A549 (cell line): ENCODE measurements around the gene HTRA2. TPM values are rescaled to one million over a fixed set of nuclear protein-coding genes. Genes with fewer than 3 reads are reported as not detected.
A peak's percentile ranks its signal among the peaks of the same experiment; 100 is the strongest.

Experiments used
- ATAC-seq, 2 experiments: fragments of 200-7000 bp in 1 of 2; fragments of >200 bp in 1 of 2; cut with Nextera tagmentation in 1 of 2; cut with Tn5 transposase in 1 of 2; 3 replicates each; pipeline versions ENCODE4 v1.8.0 to v1.9.1; 2018 to 2020; ENCODE audit warnings: mild to moderate bottlenecking in 1 of 2, moderate library complexity in 1 of 2
- CTCF ChIA-PET: fragments of 300-600 bp; sonication (Branson Sonifier 250); formaldehyde crosslinking; extraction: SDS; loops from one replicate; lab custom pipeline; 2021; ENCODE audit warnings: antibody characterized with exemption, inconsistent platforms; lab: Yijun Ruan, JAX
- POLR2A ChIA-PET: fragments of 350-600 bp; formaldehyde crosslinking; extraction: SDS; loops from one replicate; lab custom pipeline; 2021; ENCODE audit warnings: antibody characterized with exemption, inconsistent platforms; lab: Yijun Ruan, JAX
- DNase-seq, 2 experiments: peaks; one replicate each; pipeline versions ENCODE4 v3.0.0 to v3.0.0-alpha.2; 2011 to 2016; ENCODE audit warnings: low read depth in 1 of 2, low spot score in 1 of 2
- FAIRE-seq: peaks from 2 replicates; lab custom pipeline; 2011; peaks lifted over from hg19 to GRCh38; lab: Jason Lieb, UNC
- H3K27ac ChIP-seq, 2 experiments: fragments of >200 bp; sonication (Bioruptor Twin); formaldehyde crosslinking; 3 replicates each; pipeline ENCODE4 v1.5.1; 2016 to 2017
- H3K4me1 ChIP-seq: fragments of >200 bp; sonication (Bioruptor Twin); formaldehyde crosslinking; 3 replicates; pipeline ENCODE4 v1.6.1; 2016
- H3K4me2 ChIP-seq: fragments of >200 bp; sonication (Bioruptor Twin); formaldehyde crosslinking; 3 replicates; pipeline ENCODE4 v1.6.1; 2016
- H3K4me3 ChIP-seq: fragments of >200 bp; sonication (Bioruptor Twin); formaldehyde crosslinking; 3 replicates; pipeline ENCODE4 v1.5.1; 2016
- H3K9me3 ChIP-seq: fragments of >200 bp; sonication (Bioruptor Twin); formaldehyde crosslinking; 3 replicates; pipeline ENCODE4 v1.6.1; 2016
- BCL3 ChIP-seq: fragments of >200 bp; sonication (Bioruptor Twin); formaldehyde crosslinking; IDR thresholded peaks from 3 replicates; pipeline ENCODE4 v1.6.1; 2016
- CBX2 ChIP-seq: fragments of 200-600 bp; sonication (generic); IDR thresholded peaks from 2 replicates; pipeline ENCODE4 v1.6.1; 2016; ENCODE audit warnings: low read depth, mild to moderate bottlenecking, borderline replicate concordance
- CEBPB ChIP-seq, 2 experiments: fragments of >200 bp in 1 of 2; sonication (Bioruptor Twin) in 1 of 2; formaldehyde crosslinking in 1 of 2; IDR thresholded peaks; 2 replicates each; pipeline ENCODE4 v1.6.1; 2012 to 2016
- CHD2 ChIP-seq: fragments of 150-350 bp; IDR thresholded peaks from 2 replicates; pipeline ENCODE4 v1.6.1; 2014; ENCODE audit warnings: low read length; ENCODE audit not compliant: partially characterized antibody
- E2F6 ChIP-seq: IDR thresholded peaks from 2 replicates; pipeline ENCODE4 v1.6.1; 2012; ENCODE audit warnings: low read depth, borderline replicate concordance
- FOSL2 ChIP-seq, 2 experiments: fragments of 450-650 bp in 1 of 2; fragments of >200 bp in 1 of 2; sonication (Bioruptor Twin) in 1 of 2; formaldehyde crosslinking; IDR thresholded peaks; 2 replicates each; pipeline versions ENCODE4 v1.5.0 to v1.6.1; 2016 to 2020; ENCODE audit warnings: mild to moderate bottlenecking in 1 of 2, moderate library complexity in 1 of 2
- FOXS1 ChIP-seq: fragments of 250-450 bp; sonication (Bioruptor Pico); IDR thresholded peaks from 2 replicates; pipeline ENCODE4 v1.5.0; 2020; ENCODE audit warnings: mild to moderate bottlenecking, moderate library complexity
- HDAC2 ChIP-seq: fragments of 200-600 bp; sonication (generic); IDR thresholded peaks from 2 replicates; pipeline ENCODE4 v1.6.1; 2016
- HES2 ChIP-seq: fragments of >200 bp; sonication (Bioruptor Twin); formaldehyde crosslinking; IDR thresholded peaks from 2 replicates; pipeline ENCODE4 v1.6.1; 2016
- HMGXB4 ChIP-seq: fragments of 250-450 bp; sonication (Bioruptor Pico); IDR thresholded peaks from 2 replicates; pipeline ENCODE4 v1.5.0; 2021; ENCODE audit warnings: mild to moderate bottlenecking, moderate library complexity, borderline replicate concordance
- JUN ChIP-seq, 2 experiments: fragments of >200 bp; sonication (Bioruptor Twin); formaldehyde crosslinking; IDR thresholded peaks; 2 replicates in 1 of 2; 3 replicates in 1 of 2; pipeline ENCODE4 v1.6.1; 2016 to 2017
- KDM5A ChIP-seq: fragments of 200-600 bp; sonication (generic); IDR thresholded peaks from 2 replicates; pipeline ENCODE4 v1.6.1; 2016; ENCODE audit warnings: antibody characterized with exemption, mild to moderate bottlenecking
- MAX ChIP-seq: IDR thresholded peaks from 2 replicates; pipeline ENCODE4 v1.6.1; 2012
- MAZ ChIP-seq: fragments of 150-350 bp; IDR thresholded peaks from 2 replicates; pipeline ENCODE4 v1.6.1; 2014; ENCODE audit warnings: antibody characterized with exemption, low read depth, low read length, borderline replicate concordance
- MYC ChIP-seq: IDR thresholded peaks from 2 replicates; pipeline ENCODE4 v1.6.1; 2012; ENCODE audit warnings: mild to moderate bottlenecking, inconsistent platforms, low read length, improper control_type of control experiment, borderline replicate concordance
- NR3C1 ChIP-seq: fragments of >200 bp; sonication (Bioruptor Twin); formaldehyde crosslinking; IDR thresholded peaks from 3 replicates; pipeline ENCODE4 v1.6.1; 2017
- PBX3 ChIP-seq: IDR thresholded peaks from 2 replicates; pipeline ENCODE4 v1.6.1; 2012
- PHF8 ChIP-seq: fragments of 200-600 bp; sonication (generic); IDR thresholded peaks from 2 replicates; pipeline ENCODE4 v1.6.1; 2016; ENCODE audit warnings: low read depth, mild to moderate bottlenecking, antibody characterized with exemption, moderate library complexity, borderline replicate concordance
- POLR2A ChIP-seq: IDR thresholded peaks from 2 replicates; pipeline ENCODE4 v1.6.1; 2012; ENCODE audit warnings: mild to moderate bottlenecking, low read length
- POLR2AphosphoS2 ChIP-seq: conservative IDR thresholded peaks from 2 replicates; pipeline ENCODE4 v1.6.1; 2012; ENCODE audit warnings: low read length, improper control_type of control experiment, inconsistent platforms
- RAD21 ChIP-seq, 2 experiments: fragments of >200 bp in 1 of 2; sonication (Bioruptor Twin) in 1 of 2; formaldehyde crosslinking in 1 of 2; IDR thresholded peaks in 1 of 2; conservative IDR thresholded peaks in 1 of 2; 2 replicates in 1 of 2; 3 replicates in 1 of 2; pipeline ENCODE4 v1.6.1; 2012 to 2018; ENCODE audit warnings: inconsistent platforms in 1 of 2
- RCOR1 ChIP-seq: fragments of 150-350 bp; IDR thresholded peaks from 2 replicates; pipeline ENCODE4 v1.6.1; 2014; ENCODE audit warnings: antibody characterized with exemption, low read length, low read depth
- RFX5 ChIP-seq: fragments of 450-650 bp; IDR thresholded peaks from 2 replicates; pipeline ENCODE4 v1.7.1; 2014; ENCODE audit warnings: antibody characterized with exemption, mild to moderate bottlenecking, moderate library complexity
- RNF2 ChIP-seq: fragments of 200-600 bp; sonication (generic); IDR thresholded peaks from 2 replicates; pipeline ENCODE4 v1.6.1; 2016; ENCODE audit warnings: low read depth, mild to moderate bottlenecking, antibody characterized with exemption, moderate library complexity, borderline replicate concordance
- SMC3 ChIP-seq: fragments of >200 bp; sonication (Bioruptor Twin); formaldehyde crosslinking; IDR thresholded peaks from 3 replicates; pipeline ENCODE4 v1.6.1; 2018; ENCODE audit warnings: inconsistent platforms
- TFCP2L1 ChIP-seq: fragments of 250-450 bp; sonication (Bioruptor Pico); IDR thresholded peaks from 2 replicates; pipeline ENCODE4 v1.5.0; 2021; ENCODE audit warnings: mild to moderate bottlenecking
- ZSCAN20 ChIP-seq: fragments of 250-450 bp; sonication (Bioruptor Pico); IDR thresholded peaks from 2 replicates; pipeline ENCODE4 v1.8.0; 2022; ENCODE audit warnings: mild to moderate bottlenecking, moderate library complexity
- WGBS: methylation state at CpG from one replicate; pipeline ENCODE4 v1.1.6; 2017; ENCODE audit errors: missing lambda C conversion rate; 5-methylcytosine and 5-hydroxymethylcytosine counted together
- polyA minus RNA-seq: library from RNA; depleted of rRNA, polyadenylated mRNA; stranded (reverse); fragments of >200 nt; gene quantifications from 2 replicates; pipeline ENCODE4 v1.2.3, GENCODE V29; 2011; rRNA and poly(A)+ RNA removed
- polyA plus RNA-seq, 4 experiments: library from polyadenylated mRNA; depleted of rRNA in 3 of 4; stranded (reverse); fragments of >200 nt; fragmentation: RNase III in 1 of 4; extraction: RNeasy Plus Mini Kit Qiagen cat#74134 plus additional on column Dnase treatment in 1 of 4; gene quantifications; 2 replicates in 3 of 4; 3 replicates in 1 of 4; pipeline ENCODE4 v1.2.3, GENCODE V29; 2011 to 2017

Gene HTRA2
- polyA plus RNA-seq (2011; rRNA removed) (28.7 and 33.7 TPM in 2 replicates), polyA plus RNA-seq (2017; fragmentation: RNase III; extraction: RNeasy Plus Mini Kit Qiagen cat#74134 plus additional on column Dnase treatment) (33.6 to 36.5 TPM (median 34.0 TPM) in 3 replicates), polyA minus RNA-seq (36.0 and 41.3 TPM in 2 replicates)
- 58.3 and 59.8 TPM in 2 replicates for polyA plus RNA-seq (2012; cell fraction: cytosol; rRNA removed)
- polyA plus RNA-seq (2012; cell fraction: nucleus; rRNA removed), result 77.1 and 87.8 TPM in 2 replicates

- Histone ChIP-seq H3K9me3 (no peaks in the 10 kb centered on the region), H3K4me3 (peak within 1 kb of the TSS; percentile 57), H3K4me1 (peaks cover 17% of the 10 kb centered on the region), H3K4me2 (peak within 1 kb of the TSS; percentile 97), H3K27ac (peak within 1 kb of the TSS; percentile 93 to 96)
- POLR2A ChIA-PET, result interaction anchor here (0.6 to 1.9 kb wide), 11 partner anchors 9 to 72 kb away, joined by 3 to 11 read pairs (median 5); partner anchors contain the start of genes CCDC142, PCGF1, TTC31 and WBP1
- FAIRE-seq (no peak), DNase-seq (peak; percentile 99 to 100), ATAC-seq (peak; percentile 91 to 97)
- CTCF ChIA-PET, result interaction anchor here (1.3 to 8.5 kb wide), 8 partner anchors 10 to 57 kb away, joined by 4 to 92 read pairs (median 27); partner anchors contain the start of genes CCDC142, PCGF1 and TTC31
- TF ChIP-seq PHF8 (peak; percentile 99), ZSCAN20 (CRISPR knock-in tag) (no peak), RCOR1 (no peak), FOXS1 (CRISPR knock-in tag) (no peak), TFCP2L1 (0 out of 2 replicates have a peak, but pooled peaks have one; percentile 43), HES2 (no peak), BCL3 (peak; percentile 83), MYC (peak; percentile 32; the same call in 1 of the 2 replicates), MAX (peak; percentile 81), JUN (IDR thresholded peaks at IDR 0.05) (peak; percentile 82 to 98), RAD21 (conservative IDR thresholded peaks at IDR 0.05 in 1 of 2, IDR thresholded peaks at IDR 0.05 in 1 of 2) (peak in 1 of 2 experiments; percentile 20; a peak in 1 of 5 replicates), HMGXB4 (CRISPR knock-in tag) (0 out of 2 replicates have a peak, but pooled peaks have one; percentile 34), CEBPB (IDR thresholded peaks at IDR 0.05) (no peak), FOSL2 (IDR thresholded peaks at IDR 0.05) (no peak), FOSL2 (CRISPR knock-in tag; IDR thresholded peaks at IDR 0.05) (no peak), NR3C1 (no peak), POLR2AphosphoS2 (no peak), SMC3 (no peak), KDM5A (peak; percentile 98), E2F6 (peak; percentile 74; the same call in 1 of the 2 replicates), POLR2A (peak; percentile 86), PBX3 (peak; percentile 77), HDAC2 (peak; percentile 88; the same call in 1 of the 2 replicates), CBX2 (no peak), RNF2 (no peak), RFX5 (peak; percentile 32; the same call in 1 of the 2 replicates), CHD2 (no peak), MAZ (peak; percentile 52; the same call in 1 of the 2 replicates)
- WGBS, result 2% methylated on average over 28 of the region's 87 CpGs
These were observed at the start of gene HTRA2, which contains the start of gene AUP1 for GRCh38 chr2:74529357-74530238. Gene HTRA2 (plus strand): TSS chr2:74529933. CDS start chr2:74530007, 74 bp downstream. Gene AUP1 (minus strand): TSS chr2:74529706. CDS start chr2:74529629, 77 bp downstream.
